Measurements from ENCODE around the gene MCMBP. TPM values are rescaled to one million over a fixed set of nuclear protein-coding genes. Genes with fewer than 3 reads are reported as not detected.

MCMBP gene
- polyA plus RNA-seq, 2 of the 4 experiments (the other 2 are of a cell fraction) = 57.3 to 113 TPM

DNA sequence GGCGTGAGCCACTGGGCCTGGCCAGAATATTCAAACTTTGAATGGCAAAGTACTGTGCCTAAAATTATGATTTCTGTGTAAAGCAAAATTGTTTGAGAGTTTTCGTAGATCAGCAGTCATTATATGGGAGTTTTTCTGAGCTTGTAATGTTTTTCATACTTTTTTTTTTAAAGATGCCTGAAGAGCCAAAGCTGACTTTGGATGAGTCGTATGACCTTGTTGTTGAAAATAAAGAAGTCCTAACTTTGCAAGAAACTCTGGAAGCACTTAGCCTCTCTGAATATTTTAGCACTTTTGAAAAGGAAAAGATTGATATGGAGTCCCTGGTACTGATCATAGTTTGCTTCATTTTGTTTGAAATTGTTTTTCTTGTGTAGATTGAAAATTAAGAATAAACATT lies 46.6 kb upstream of the MCMBP start (continued):
- no peak for TF ChIP-seq PHF8 (IDR thresholded peaks at IDR 0.05; ENCODE audit: borderline replicate concordance, low read depth)
- no peak for TF ChIP-seq ATOH8 (CRISPR knock-in tag; IDR thresholded peaks at IDR 0.05; ENCODE audit: low read depth)
- TF ChIP-seq ZSCAN20 (CRISPR knock-in tag; IDR thresholded peaks at IDR 0.05) = no peak
- TF ChIP-seq POLR2AphosphoS2 (conservative IDR thresholded peaks at IDR 0.05; ENCODE audit: low read length) = no peak
- TF ChIP-seq SMC3 (IDR thresholded peaks at IDR 0.05) = no peak
- TF ChIP-seq JUN (IDR thresholded peaks at IDR 0.05) = no peak
- no peak for TF ChIP-seq NPAS2 (CRISPR knock-in tag; IDR thresholded peaks at IDR 0.05; ENCODE audit: borderline replicate concordance)
- no peak for TF ChIP-seq RAD21 (conservative IDR thresholded peaks at IDR 0.05 in 1 of 2, IDR thresholded peaks at IDR 0.05 in 1 of 2)
- TF ChIP-seq, protein P1, sequence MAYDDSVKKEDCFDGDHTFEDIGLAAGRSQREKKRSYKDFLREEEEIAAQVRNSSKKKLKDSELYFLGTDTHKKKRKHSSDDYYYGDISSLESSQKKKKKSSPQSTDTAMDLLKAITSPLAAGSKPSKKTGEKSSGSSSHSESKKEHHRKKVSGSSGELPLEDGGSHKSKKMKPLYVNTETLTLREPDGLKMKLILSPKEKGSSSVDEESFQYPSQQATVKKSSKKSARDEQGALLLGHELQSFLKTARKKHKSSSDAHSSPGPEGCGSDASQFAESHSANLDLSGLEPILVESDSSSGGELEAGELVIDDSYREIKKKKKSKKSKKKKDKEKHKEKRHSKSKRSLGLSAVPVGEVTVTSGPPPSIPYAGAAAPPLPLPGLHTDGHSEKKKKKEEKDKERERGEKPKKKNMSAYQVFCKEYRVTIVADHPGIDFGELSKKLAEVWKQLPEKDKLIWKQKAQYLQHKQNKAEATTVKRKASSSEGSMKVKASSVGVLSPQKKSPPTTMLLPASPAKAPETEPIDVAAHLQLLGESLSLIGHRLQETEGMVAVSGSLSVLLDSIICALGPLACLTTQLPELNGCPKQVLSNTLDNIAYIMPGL (CRISPR knock-in tag; IDR thresholded peaks at IDR 0.05; ENCODE audit: borderline replicate concordance) = no peak
- TF ChIP-seq POLR2A (IDR thresholded peaks at IDR 0.05; ENCODE audit: low read length) = no peak

DNA sequence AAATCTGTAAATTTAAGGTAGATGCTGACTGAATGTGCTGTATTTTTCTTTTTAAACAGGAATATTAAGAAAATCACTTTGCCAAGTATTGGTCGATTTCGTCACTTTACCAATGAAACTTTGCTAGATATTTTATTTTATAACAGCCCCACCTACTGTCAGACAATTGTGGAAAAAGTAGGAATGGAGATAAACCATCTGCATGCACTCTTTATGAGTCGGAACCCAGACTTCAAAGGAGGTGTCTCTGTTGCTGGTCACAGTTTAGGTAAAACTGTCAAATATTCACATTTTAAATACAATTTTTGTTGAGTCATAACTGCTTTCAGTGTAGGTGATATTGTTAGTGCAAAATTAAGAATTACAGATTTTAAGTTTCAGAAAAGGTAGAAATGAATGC lies 45.1 kb upstream of the MCMBP start:
- ChIA-PET POLR2A (interaction anchor here (1.0 kb wide), 1 partner anchor 25 kb away, joined by 3 read pairs; the partner anchor contains the start of gene SEC23IP), CTCF (interaction anchor here (0.9 to 1.1 kb wide), 2 partner anchors 10 to 15 kb away, joined by 3 read pairs; no protein-coding TSS in a partner anchor)
- Histone ChIP-seq H3K4me2 (no peak overlapping the region), H3K27ac (no peak overlapping the region), H3K4me1 (no peaks in the 10 kb centered on the region), H3K9me3 (no peaks in the 10 kb centered on the region), H3K4me3 (no peak overlapping the region)
- FAIRE-seq = no peak
- TF ChIP-seq HOXB5 (CRISPR knock-in tag; IDR thresholded peaks at IDR 0.05) (no peak), MYC (IDR thresholded peaks at IDR 0.05; ENCODE audit: borderline replicate concordance, low read length) (no peak), CTCF (IDR thresholded peaks at IDR 0.05) (peak; percentile 14; the same call in 1 of the 3 replicates), REST (IDR thresholded peaks at IDR 0.05) (no peak), HOXB13 (CRISPR knock-in tag; IDR thresholded peaks at IDR 0.05; ENCODE audit: low read depth) (no peak), ELK1 (IDR thresholded peaks at IDR 0.05; ENCODE audit: low read depth, low read length) (no peak)
- 87% methylated on average over 3 of the region's 3 CpGs for WGBS (ENCODE audit: missing lambda C conversion rate)
- ATAC-seq = peak in 1 of 2 experiments; percentile 50; a peak in 2 of 6 replicates
- no peak for DNase-seq (ENCODE audit: low read depth in 1 of 2, low spot score in 1 of 2)
